Ureter (tissue), 1 donor: Measurements from ENCODE around the gene DPF1. TPM values are rescaled to one million over a fixed set of nuclear protein-coding genes. Genes with fewer than 3 reads are reported as not detected.

Source experiments
- DNase-seq: peaks from one replicate; pipeline ENCODE4 v3.0.0-alpha.2; 2020; ENCODE audit warnings: low spot score
- total RNA-seq: library from RNA; stranded (reverse); gene quantifications from one replicate; pipeline ENCODE4 v1.2.4, GENCODE V29; 2023
- donor health status: DM: yes; HTN: yes; CAD: no.

The DPF1 gene
- total RNA-seq, 1 donor from 2014 or later = not detected

DNA sequence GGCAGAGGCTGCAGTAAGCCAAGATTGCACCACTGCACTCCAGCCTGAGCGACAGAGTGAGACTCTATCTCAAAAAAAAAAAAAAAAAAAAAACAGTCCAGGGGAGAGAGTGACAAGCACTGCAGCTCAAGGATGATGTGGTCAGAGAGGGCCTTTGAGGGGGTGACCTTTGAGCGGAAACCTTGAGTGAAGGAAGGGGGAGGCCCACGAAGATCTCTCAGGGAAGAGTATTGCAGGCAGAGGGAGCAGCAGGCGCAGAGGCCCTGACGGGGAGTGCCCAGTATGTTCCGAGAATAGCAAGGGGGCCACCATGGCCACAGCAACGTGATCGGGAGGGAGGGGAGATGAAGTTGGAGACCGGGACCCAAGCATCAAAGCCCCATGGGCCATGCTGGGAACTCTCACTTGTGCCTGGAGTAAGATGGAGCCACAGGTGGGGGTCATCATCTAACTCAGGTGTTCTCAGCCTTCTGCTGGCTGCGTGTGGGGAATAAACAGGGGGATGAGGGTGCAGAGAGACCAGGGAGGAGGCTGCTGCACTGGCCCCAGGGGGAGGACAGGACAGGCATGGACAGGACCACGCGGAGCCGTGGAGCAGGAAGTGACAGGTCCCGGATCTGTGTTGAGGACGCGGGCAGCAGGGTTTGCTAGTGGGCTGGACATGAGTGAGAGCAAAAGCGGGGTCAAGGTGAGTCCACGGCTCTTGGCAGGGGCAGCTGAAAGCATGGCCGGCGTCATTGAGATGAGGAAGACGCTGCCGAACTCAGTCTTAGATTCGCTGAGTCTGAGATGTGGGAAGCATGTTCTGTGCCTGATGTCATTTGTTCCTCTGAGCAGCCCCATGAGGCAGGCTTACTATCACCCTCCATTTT is 60.4 kb downstream of the DPF1 start:
- DNase-seq = no peak

- no peak for DNase-seq
Observed at GRCh38 chr19:38162632-38163031, 61.4 kb downstream of the DPF1 start.

DNA sequence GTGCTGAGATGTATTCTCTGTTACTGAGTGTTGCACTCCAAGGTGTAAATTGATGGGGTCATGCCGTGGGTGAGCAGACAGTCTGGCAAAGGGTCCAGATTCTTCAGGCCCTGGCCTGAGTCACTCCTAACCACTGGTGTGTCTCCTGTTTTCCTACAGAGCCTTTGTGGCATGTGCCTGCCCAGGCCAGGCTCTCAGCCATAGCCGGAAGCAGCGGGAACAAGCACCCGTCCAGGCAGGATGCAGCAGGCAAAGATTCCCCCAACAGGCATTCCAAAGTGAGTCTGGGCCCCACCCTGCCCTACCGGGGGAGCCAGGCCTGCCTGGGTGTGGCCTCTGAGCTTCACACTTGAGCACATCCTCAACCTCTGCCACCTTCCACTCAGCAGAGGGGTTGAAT is 61.9 kb downstream of the DPF1 start:
- DNase-seq = no peak

Other genes with a start within 250 kb of the DPF1 start
- 98.6 TPM for gene PPP1R14A, start 32.2 kb upstream of the DPF1 start, total RNA-seq
- gene SPINT2, start 40.4 kb upstream of the DPF1 start, total RNA-seq = 286 TPM
- 129 TPM for gene C19orf33, start 80.0 kb upstream of the DPF1 start, total RNA-seq
- gene YIF1B, start 91.7 kb upstream of the DPF1 start, total RNA-seq = 25.1 TPM
- 4.8 TPM for gene KCNK6, start 95.6 kb upstream of the DPF1 start, total RNA-seq
- 11.9 TPM for gene CATSPERG, start 111.6 kb upstream of the DPF1 start, total RNA-seq
- 139 TPM for gene PSMD8, start 150.3 kb upstream of the DPF1 start, total RNA-seq
- gene GGN, start 163.8 kb upstream of the DPF1 start, total RNA-seq = 0.86 TPM
- gene SPRED3, start 164.5 kb upstream of the DPF1 start, total RNA-seq = 2.1 TPM
- gene FAM98C, start 178.9 kb upstream of the DPF1 start, total RNA-seq = 23.8 TPM
- 1.7 TPM for gene RASGRP4, start 202.0 kb upstream of the DPF1 start, total RNA-seq
- gene RYR1, start 209.5 kb upstream of the DPF1 start, total RNA-seq = 3.4 TPM